Thoracic aorta (tissue), 2 donors: Measurements from ENCODE around the gene ATXN10. TPM values are rescaled to one million over a fixed set of nuclear protein-coding genes. Genes with fewer than 3 reads are reported as not detected.

ENCODE experiments used
- ATAC-seq: fragments of 150-250 bp; one replicate; pipeline ENCODE4 v1.8.0; 2017; ENCODE audit warnings: low read depth; ENCODE audit not compliant: insufficient number of reproducible peaks, low FRiP score
- DNase-seq: peaks from one replicate; pipeline ENCODE4 v3.0.0-alpha.2; 2020; ENCODE audit warnings: low spot score
- H3K27ac ChIP-seq, 2 donors: fragments of 200-600 bp; sonication (generic); 1 replicate in 1 of 2; 2 replicates in 1 of 2; pipeline ENCODE4 v1.5.1; 2016; ENCODE audit warnings: mild to moderate bottlenecking in 2 of 2, moderate library complexity in 2 of 2
- H3K27me3 ChIP-seq: fragments of 200-600 bp; sonication (generic); replicated peaks from 2 replicates; pipeline ENCODE4 v1.6.0; 2016; ENCODE audit warnings: mild to moderate bottlenecking; ENCODE audit not compliant: insufficient read depth
- H3K36me3 ChIP-seq: fragments of 200-600 bp; sonication (generic); one replicate; pipeline ENCODE4 v1.5.1; 2016
- H3K4me1 ChIP-seq, 2 donors: fragments of 200-600 bp; sonication (generic); 1 replicate in 1 of 2; 2 replicates in 1 of 2; pipeline versions ENCODE4 v1.5.1 to v1.6.0; 2016; ENCODE audit warnings: low read depth in 2 of 2, mild to moderate bottlenecking in 1 of 2; ENCODE audit not compliant: control insufficient read depth in 1 of 2
- H3K4me3 ChIP-seq: fragments of 200-600 bp; sonication (generic); 2 replicates; pipeline ENCODE4 v1.5.1; 2016; ENCODE audit warnings: mild to moderate bottlenecking
- H3K9me3 ChIP-seq: fragments of 200-600 bp; sonication (generic); 2 replicates; pipeline ENCODE4 v1.5.1; 2016
- CTCF ChIP-seq: fragments of 200-600 bp; sonication (generic); IDR thresholded peaks from one replicate; pipeline ENCODE4 v1.5.1; 2019; ENCODE audit warnings: antibody characterized with exemption
- total RNA-seq, 2 donors: library from RNA; depleted of rRNA; stranded (reverse); fragments of >200 nt; gene quantifications; one replicate each; pipeline versions ENCODE4 v1.1.0 to v1.2.3, GENCODE V29; 2016

Gene ATXN10
- total RNA-seq, 2 donors from 2014 or later: 52.9 to 164 TPM

- Histone ChIP-seq H3K4me1 (no peaks in the 10 kb centered on the region), H3K9me3 (no peaks in the 10 kb centered on the region), H3K36me3 (peaks cover 5% of the 10 kb centered on the region), H3K27me3 (no peaks in the 10 kb centered on the region), H3K27ac (no peak overlapping the region), H3K4me3 (no peak overlapping the region)
- no peak for DNase-seq
- ATAC-seq: no peak
- TF ChIP-seq CTCF: no peak
Measured at GRCh38 chr22:45819305-45819704, 147.7 kb downstream of the ATXN10 start.

- Histone ChIP-seq H3K36me3 (no peaks in the 10 kb centered on the region), H3K4me1 (no peaks in the 10 kb centered on the region), H3K27ac (no peak overlapping the region), H3K27me3 (no peaks in the 10 kb centered on the region), H3K4me3 (no peak overlapping the region), H3K9me3 (no peaks in the 10 kb centered on the region)
- no peak for ATAC-seq
- DNase-seq: no peak
- TF ChIP-seq CTCF: no peak
Measured at GRCh38 chr22:45823336-45823735, 151.7 kb downstream of the ATXN10 start.

GRCh38 chr22:45826520-45826919 lies 154.9 kb downstream of the ATXN10 start:
- Histone ChIP-seq H3K4me1 (no peaks in the 10 kb centered on the region), H3K36me3 (no peaks in the 10 kb centered on the region), H3K27me3 (no peaks in the 10 kb centered on the region), H3K9me3 (no peaks in the 10 kb centered on the region), H3K27ac (no peak overlapping the region), H3K4me3 (no peak overlapping the region)
- DNase-seq: no peak
- ATAC-seq: no peak
- no peak for TF ChIP-seq CTCF

GRCh38 chr22:45828841-45829240 lies 157.2 kb downstream of the ATXN10 start:
- no peak overlapping the region for H3K4me3 ChIP-seq
- ATAC-seq (no peak), DNase-seq (no peak)
- no peaks in the 10 kb centered on the region for H3K36me3 ChIP-seq
- no peaks in the 10 kb centered on the region for H3K27me3 ChIP-seq
- no peaks in the 10 kb centered on the region for H3K4me1 ChIP-seq
- TF ChIP-seq CTCF: no peak
- no peak overlapping the region for H3K27ac ChIP-seq
- H3K9me3 ChIP-seq: no peaks in the 10 kb centered on the region

- no peaks in the 10 kb centered on the region for H3K4me1 ChIP-seq
- no peak overlapping the region for H3K27ac ChIP-seq
- TF ChIP-seq CTCF: no peak
Measured at GRCh38 chr22:45830531-45831245, 159.1 kb downstream of the ATXN10 start.

More at GRCh38 chr22:45830531-45831245, 159.1 kb downstream of the ATXN10 start:
- no peaks in the 10 kb centered on the region for H3K27me3 ChIP-seq
- no peaks in the 10 kb centered on the region for H3K9me3 ChIP-seq
- no peaks in the 10 kb centered on the region for H3K36me3 ChIP-seq
- no peak overlapping the region for H3K4me3 ChIP-seq
- no peak for ATAC-seq
- no peak for DNase-seq
